A549 treated with RU486 at 1 μM for 4 hours (cell line): ENCODE data around the gene SREBF1. TPM values are rescaled to one million over a fixed set of nuclear protein-coding genes. Genes with fewer than 3 reads are reported as not detected.

Source experiments
- total RNA-seq: library from RNA; stranded (reverse); fragments of 200-300 nt; extraction: Qiagen RNA extraction; gene quantifications from 5 replicates; pipeline ENCODE4 v1.2.3, GENCODE V29; 2022; ENCODE audit warnings: low read depth

The SREBF1 gene
- total RNA-seq: 59.5 to 94.2 TPM (median 77.1 TPM) in 5 replicates

GRCh38 chr17:17836818-17837379 lies at the start of gene SREBF1:
SREBF1 (minus strand) TSS chr17:17836986; CDS start chr17:17836817, 169 bp downstream.

Other genes with a start within 250 kb of the SREBF1 start
- gene PEMT, start 245.3 kb downstream of the SREBF1 start, total RNA-seq: 51.7 to 76.3 TPM (median 59.0 TPM) in 5 replicates
- 30.8 to 40.1 TPM (median 38.4 TPM) in 5 replicates for gene RAI1, start 155.5 kb downstream of the SREBF1 start, total RNA-seq
- gene TOM1L2, start 135.4 kb upstream of the SREBF1 start, total RNA-seq: 17.2 to 22.9 TPM (median 20.2 TPM) in 5 replicates
- 2.3 to 4.0 TPM (median 3.4 TPM) in 5 replicates for gene DRC3, start 135.9 kb upstream of the SREBF1 start, total RNA-seq
- 22.7 to 38.6 TPM (median 27.9 TPM) in 5 replicates for gene ATPAF2, start 202.2 kb upstream of the SREBF1 start, total RNA-seq
- 11.0 to 13.9 TPM (median 12.9 TPM) in 5 replicates for gene GID4, start 202.4 kb upstream of the SREBF1 start, total RNA-seq